HepG2 (cell line): ENCODE data around the gene MMP19. TPM values are rescaled to one million over a fixed set of nuclear protein-coding genes. Genes with fewer than 3 reads are reported as not detected.
A peak's percentile ranks its signal among the peaks of the same experiment; 100 is the strongest.

Experiments used
- BATF2 ChIP-seq: sonication (generic); formaldehyde crosslinking; IDR thresholded peaks from 2 replicates; pipeline ENCODE4 v1.8.0; 2022; ENCODE audit warnings: mild to moderate bottlenecking, missing genetic modification reagents, moderate library complexity
- DNMT1 ChIP-seq: sonication (generic); formaldehyde crosslinking; IDR thresholded peaks from 2 replicates; pipeline ENCODE4 v1.5.1; 2020; ENCODE audit warnings: mild to moderate bottlenecking, missing genetic modification reagents
- GPN1 ChIP-seq: sonication (generic); formaldehyde crosslinking; IDR thresholded peaks from 2 replicates; pipeline ENCODE4 v1.5.1; 2020; ENCODE audit warnings: missing genetic modification reagents, borderline replicate concordance
- HOXA5 ChIP-seq: sonication (generic); formaldehyde crosslinking; IDR thresholded peaks from 2 replicates; pipeline ENCODE4 v1.4.0; 2020; ENCODE audit warnings: missing genetic modification reagents
- IRF2 ChIP-seq: IDR thresholded peaks from 2 replicates; pipeline ENCODE4 v1.6.1; 2018; ENCODE audit warnings: missing genetic modification reagents, missing compliant biosample characterization
- ISX ChIP-seq: sonication (generic); formaldehyde crosslinking; conservative IDR thresholded peaks from 2 replicates; pipeline ENCODE4 v1.5.0; 2020; ENCODE audit warnings: missing genetic modification reagents
- KLF9 ChIP-seq: IDR thresholded peaks from 2 replicates; pipeline ENCODE4 v1.6.1; 2016; ENCODE audit warnings: low read depth
- MED13 ChIP-seq: sonication (generic); formaldehyde crosslinking; IDR thresholded peaks from 2 replicates; pipeline ENCODE4 v1.5.0; 2020; ENCODE audit warnings: missing genetic modification reagents
- MED8 ChIP-seq: sonication (generic); formaldehyde crosslinking; IDR thresholded peaks from 2 replicates; pipeline ENCODE4 v1.8.1; 2023; ENCODE audit warnings: mild to moderate bottlenecking, missing genetic modification reagents; ENCODE audit not compliant: insufficient replicate concordance
- NFKBIZ ChIP-seq: IDR thresholded peaks from 2 replicates; pipeline ENCODE4 v1.6.1; 2018; ENCODE audit warnings: missing genetic modification reagents, missing compliant biosample characterization
- PHF20 ChIP-seq: sonication (generic); formaldehyde crosslinking; IDR thresholded peaks from 2 replicates; pipeline ENCODE4 v1.5.0; 2020; ENCODE audit warnings: mild to moderate bottlenecking, missing genetic modification reagents
- POGZ ChIP-seq: sonication (generic); formaldehyde crosslinking; IDR thresholded peaks from 2 replicates; pipeline ENCODE4 v1.4.0; 2020; ENCODE audit warnings: mild to moderate bottlenecking, missing genetic modification reagents
- POLR2A ChIP-seq, 2 experiments: IDR thresholded peaks; 2 replicates each; pipeline ENCODE4 v1.6.1; 2011; ENCODE audit warnings: low read depth in 2 of 2, low read length in 2 of 2, mild to moderate bottlenecking in 1 of 2, moderate library complexity in 1 of 2; ENCODE audit not compliant: insufficient read depth in 1 of 2
- RBAK ChIP-seq: sonication (generic); formaldehyde crosslinking; IDR thresholded peaks from 2 replicates; pipeline ENCODE4 v1.5.1; 2020; ENCODE audit warnings: mild to moderate bottlenecking, missing genetic modification reagents
- RELA ChIP-seq: sonication (generic); formaldehyde crosslinking; IDR thresholded peaks from 2 replicates; pipeline ENCODE4 v1.4.0; 2020; ENCODE audit warnings: missing genetic modification reagents
- RFX3 ChIP-seq: IDR thresholded peaks from 2 replicates; pipeline ENCODE4 v1.6.1; 2016; ENCODE audit warnings: missing biosample characterization, missing genetic modification reagents
- SATB2 ChIP-seq: sonication (generic); formaldehyde crosslinking; IDR thresholded peaks from 2 replicates; pipeline ENCODE4 v1.5.0; 2020; ENCODE audit warnings: missing genetic modification reagents
- SETDB1 ChIP-seq: sonication (generic); formaldehyde crosslinking; IDR thresholded peaks from 2 replicates; pipeline ENCODE4 v1.5.1; 2020; ENCODE audit warnings: missing genetic modification reagents, mild to moderate bottlenecking, borderline replicate concordance
- SIX1 ChIP-seq: sonication (generic); formaldehyde crosslinking; IDR thresholded peaks from 2 replicates; pipeline ENCODE4 v1.4.0; 2020; ENCODE audit warnings: missing genetic modification reagents, borderline replicate concordance
- SNRNP70 ChIP-seq: fragments of 200-400 bp; formaldehyde crosslinking; IDR thresholded peaks from 2 replicates; pipeline ENCODE4 v1.6.1; 2017; ENCODE audit warnings: mild to moderate bottlenecking, low read depth, low read length, moderate library complexity
- SOX5 ChIP-seq: IDR thresholded peaks from 2 replicates; pipeline ENCODE4 v1.6.1; 2016; ENCODE audit warnings: borderline replicate concordance
- SOX6 ChIP-seq, 2 experiments: fragments of 450-650 bp in 1 of 2; sonication (generic) in 1 of 2; formaldehyde crosslinking in 1 of 2; IDR thresholded peaks; 2 replicates each; pipeline versions ENCODE4 v1.4.0 to v1.6.1; 2017 to 2020; ENCODE audit warnings: antibody characterized with exemption in 1 of 2, mild to moderate bottlenecking in 1 of 2, missing genetic modification reagents in 1 of 2
- SP5 ChIP-seq: IDR thresholded peaks from 2 replicates; pipeline ENCODE4 v1.6.1; 2016; ENCODE audit warnings: low read depth, borderline replicate concordance
- SUZ12 ChIP-seq: fragments of 150-350 bp; IDR thresholded peaks from 2 replicates; pipeline ENCODE4 v1.6.1; 2014; ENCODE audit warnings: low read depth, low read length
- TCF7L2 ChIP-seq: IDR thresholded peaks from 2 replicates; pipeline ENCODE4 v1.6.1; 2011; ENCODE audit warnings: mild to moderate bottlenecking, low read depth, low read length, moderate library complexity
- ZBTB25 ChIP-seq: IDR thresholded peaks from 2 replicates; pipeline ENCODE4 v1.6.1; 2018; ENCODE audit warnings: missing genetic modification reagents
- ZFP36 ChIP-seq: fragments of 150-350 bp; IDR thresholded peaks from 2 replicates; pipeline ENCODE4 v1.6.1; 2018; ENCODE audit warnings: borderline replicate concordance, low read length, low read depth; ENCODE audit not compliant: partially characterized antibody
- ZNF260 ChIP-seq: sonication (generic); formaldehyde crosslinking; IDR thresholded peaks from 2 replicates; pipeline ENCODE4 v1.4.0; 2020; ENCODE audit warnings: missing genetic modification reagents, low read depth, mild to moderate bottlenecking, borderline replicate concordance
- ZNF292 ChIP-seq: sonication (generic); formaldehyde crosslinking; IDR thresholded peaks from 2 replicates; pipeline ENCODE4 v1.8.1; 2022; ENCODE audit warnings: mild to moderate bottlenecking, low read depth, missing genetic modification reagents, borderline replicate concordance
- ZNF329 ChIP-seq: sonication (generic); formaldehyde crosslinking; IDR thresholded peaks from 2 replicates; pipeline ENCODE4 v1.9.0; 2021; ENCODE audit warnings: low read depth, mild to moderate bottlenecking, missing genetic modification reagents
- ZNF33B ChIP-seq: sonication (generic); formaldehyde crosslinking; IDR thresholded peaks from 2 replicates; pipeline ENCODE4 v1.5.1; 2020; ENCODE audit warnings: mild to moderate bottlenecking, missing genetic modification reagents
- ZNF451 ChIP-seq: sonication (generic); formaldehyde crosslinking; IDR thresholded peaks from 2 replicates; pipeline ENCODE4 v1.5.0; 2020; ENCODE audit warnings: mild to moderate bottlenecking, missing genetic modification reagents
- ZZZ3 ChIP-seq: sonication (generic); formaldehyde crosslinking; IDR thresholded peaks from 2 replicates; pipeline ENCODE4 v1.4.0; 2020; ENCODE audit warnings: missing genetic modification reagents, mild to moderate bottlenecking, borderline replicate concordance
- polyA plus RNA-seq, 8 experiments: library from polyadenylated mRNA; depleted of rRNA in 3 of 8; stranded (reverse) in 7 of 8; unstranded in 1 of 8; fragments of >200 nt; fragmentation: Illumina TruSeq in 4 of 8; extraction: Trizol in 4 of 8; gene quantifications; 2 replicates each; pipeline versions ENCODE4 v1.2.1 to v1.2.3, GENCODE V29; 2011 to 2016; ENCODE audit warnings: low read depth in 4 of 8, missing spikeins in 1 of 8, mixed read lengths in 1 of 8; ENCODE audit not compliant: insufficient read depth in 1 of 8
- total RNA-seq, 5 experiments: library from RNA; depleted of rRNA; stranded (reverse); fragments of >200 nt; fragmentation: Illumina TruSeq; extraction: Trizol; gene quantifications; 2 replicates each; pipeline ENCODE4 v1.2.3, GENCODE V29; 2016; ENCODE audit warnings: low read depth in 1 of 5

MMP19 gene
- total and polyA plus RNA-seq, 2 of the 13 experiments (the other 11 are each of a cell fraction or from before 2014, with no cell fraction given): 0.07 to 0.08 TPM

GRCh38 chr12:55817345-55818139 lies 25.2 kb downstream of the MMP19 start, which contains the start of the genes ORMDL2 and SARNP (continued):
- TF ChIP-seq SNRNP70 (no peak), RBAK (CRISPR knock-in tag) (no peak), HOXA5 (CRISPR knock-in tag) (no peak; the same call in 1 of the 2 replicates), ZBTB25 (CRISPR knock-in tag) (no peak), KLF9 (CRISPR knock-in tag) (no peak), SETDB1 (CRISPR knock-in tag) (no peak), ZFP36 (no peak), IRF2 (peak; percentile 35; the same call in 1 of the 2 replicates), DNMT1 (no peak), ZNF260 (CRISPR knock-in tag) (no peak), POLR2A (IDR thresholded peaks at IDR 0.05; ENCODE audit: insufficient read depth in 1 of 2, low read depth in 2 of 2, low read length in 2 of 2) (peak; percentile 70 to 88), SATB2 (CRISPR knock-in tag) (no peak), ISX (CRISPR knock-in tag) (no peak), SP5 (CRISPR knock-in tag) (peak; percentile 34; the same call in 1 of the 2 replicates), MED13 (CRISPR knock-in tag) (no peak), TCF7L2 (no peak), SIX1 (no peak), POGZ (CRISPR knock-in tag) (no peak; the same call in 1 of the 2 replicates), PHF20 (CRISPR knock-in tag) (peak; percentile 82), ZNF329 (CRISPR knock-in tag) (no peak), ZNF33B (CRISPR knock-in tag) (peak; percentile 40; the same call in 1 of the 2 replicates), GPN1 (CRISPR knock-in tag) (no peak), SUZ12 (no peak), ZZZ3 (CRISPR knock-in tag) (no peak; the same call in 1 of the 2 replicates), RELA (CRISPR knock-in tag) (0 out of 2 replicates have a peak, but pooled peaks have one; percentile 46), BATF2 (no peak), MED8 (CRISPR knock-in tag) (no peak), ZNF451 (CRISPR knock-in tag) (no peak; the same call in 1 of the 2 replicates), SOX5 (CRISPR knock-in tag) (no peak; the same call in none of the 2 replicates), ZNF292 (CRISPR knock-in tag) (no peak), NFKBIZ (CRISPR knock-in tag) (0 out of 2 replicates have a peak, but pooled peaks have one; percentile 28), RFX3 (no peak), SOX6 (IDR thresholded peaks at IDR 0.05) (no peak), SOX6 (CRISPR knock-in tag; IDR thresholded peaks at IDR 0.05) (no peak)
